WERI-Rb-1 (cell line): ENCODE data around the gene NF1.
"Not testable (repeated sequence)": the region's sequence is repeated elsewhere in the genome, so short reads cannot be mapped to it uniquely, and the experiment has no call there.

ENCODE experiments used
- DNase-seq: peaks from one replicate; pipeline ENCODE4 v3.0.0-alpha.2; 2020
- H3K27ac ChIP-seq: fragments of 250-450 bp; sonication (Bioruptor Pico); 2 replicates; pipeline ENCODE4 v1.5.1; 2020; ENCODE audit warnings: mild to moderate bottlenecking, moderate library complexity
- H3K27me3 ChIP-seq: fragments of 250-450 bp; sonication (Bioruptor Pico); 2 replicates; pipeline ENCODE4 v1.5.1; 2021; ENCODE audit warnings: mild to moderate bottlenecking, low read depth, moderate library complexity; ENCODE audit not compliant: insufficient read depth, severe bottlenecking
- H3K36me3 ChIP-seq: fragments of 250-450 bp; sonication (Bioruptor Pico); 2 replicates; pipeline ENCODE4 v1.5.1; 2020; ENCODE audit warnings: mild to moderate bottlenecking, moderate library complexity
- H3K4me3 ChIP-seq: 2 replicates; pipeline ENCODE4 v1.5.1; 2011; ENCODE audit warnings: low read depth, mild to moderate bottlenecking, control low read depth, low read length
- H3K9me3 ChIP-seq: fragments of 250-450 bp; sonication (Bioruptor Pico); 2 replicates; pipeline ENCODE4 v1.5.1; 2021; ENCODE audit warnings: mild to moderate bottlenecking, moderate library complexity; ENCODE audit not compliant: severe bottlenecking
- TF ChIP-seq, protein P1 (sequence below): IDR thresholded peaks from 2 replicates; pipeline ENCODE4 v1.5.1; 2011; ENCODE audit warnings: low read depth, mild to moderate bottlenecking, control low read depth, inconsistent platforms, low read length

Gene NF1

DNA sequence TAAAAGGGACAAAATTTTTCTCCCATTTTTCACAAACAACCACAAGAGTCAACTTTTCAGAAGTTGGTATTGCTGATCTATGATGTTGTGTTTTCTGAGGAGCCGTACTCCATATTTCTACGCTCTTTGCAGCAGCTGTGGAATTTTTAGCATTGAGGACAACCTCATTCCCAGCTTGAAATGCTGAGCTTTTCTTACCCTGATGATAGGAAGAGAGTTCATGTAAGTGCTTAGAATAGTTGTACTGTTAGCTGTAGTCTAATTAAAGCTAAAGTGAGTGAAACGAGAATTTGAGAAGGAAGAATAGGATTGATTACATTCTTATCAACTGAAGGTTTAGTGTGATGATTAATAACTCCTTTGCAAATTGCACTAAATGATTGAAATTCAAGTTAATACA is 72.3 kb downstream of the NF1 start:
- no peaks in the 10 kb centered on the region for H3K27me3 ChIP-seq
- no peaks in the 10 kb centered on the region for H3K9me3 ChIP-seq
- DNase-seq: no peak
- H3K27ac ChIP-seq: no peak overlapping the region
- no peaks in the 10 kb centered on the region; the same call in none of the 2 replicates for H3K36me3 ChIP-seq
- H3K4me3 ChIP-seq: no peak overlapping the region
- TF ChIP-seq, protein P1, sequence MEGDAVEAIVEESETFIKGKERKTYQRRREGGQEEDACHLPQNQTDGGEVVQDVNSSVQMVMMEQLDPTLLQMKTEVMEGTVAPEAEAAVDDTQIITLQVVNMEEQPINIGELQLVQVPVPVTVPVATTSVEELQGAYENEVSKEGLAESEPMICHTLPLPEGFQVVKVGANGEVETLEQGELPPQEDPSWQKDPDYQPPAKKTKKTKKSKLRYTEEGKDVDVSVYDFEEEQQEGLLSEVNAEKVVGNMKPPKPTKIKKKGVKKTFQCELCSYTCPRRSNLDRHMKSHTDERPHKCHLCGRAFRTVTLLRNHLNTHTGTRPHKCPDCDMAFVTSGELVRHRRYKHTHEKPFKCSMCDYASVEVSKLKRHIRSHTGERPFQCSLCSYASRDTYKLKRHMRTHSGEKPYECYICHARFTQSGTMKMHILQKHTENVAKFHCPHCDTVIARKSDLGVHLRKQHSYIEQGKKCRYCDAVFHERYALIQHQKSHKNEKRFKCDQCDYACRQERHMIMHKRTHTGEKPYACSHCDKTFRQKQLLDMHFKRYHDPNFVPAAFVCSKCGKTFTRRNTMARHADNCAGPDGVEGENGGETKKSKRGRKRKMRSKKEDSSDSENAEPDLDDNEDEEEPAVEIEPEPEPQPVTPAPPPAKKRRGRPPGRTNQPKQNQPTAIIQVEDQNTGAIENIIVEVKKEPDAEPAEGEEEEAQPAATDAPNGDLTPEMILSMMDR: no peak

DNA sequence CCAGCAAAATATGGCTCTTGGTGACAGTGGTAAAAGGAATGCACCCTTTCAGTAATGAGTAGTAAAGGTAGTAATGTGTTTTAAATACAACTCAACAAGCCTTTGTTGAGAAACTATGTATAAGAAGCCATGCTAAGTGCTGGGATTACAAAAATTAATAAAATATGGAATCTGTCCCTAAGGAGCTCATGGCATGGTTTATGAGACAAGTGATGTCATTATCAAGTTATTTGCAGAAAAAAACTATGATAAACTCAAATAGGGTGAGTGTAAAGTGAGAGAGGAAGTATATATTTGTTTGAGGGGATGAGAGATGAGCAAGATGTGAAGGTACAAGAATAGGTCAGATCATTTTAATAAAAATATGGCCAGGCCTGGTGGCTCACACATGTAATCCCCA is 76.9 kb downstream of the NF1 start:
- Histone ChIP-seq H3K36me3 (no peaks in the 10 kb centered on the region), H3K4me3 (no peak overlapping the region), H3K27me3 (no peaks in the 10 kb centered on the region), H3K9me3 (no peaks in the 10 kb centered on the region), H3K27ac (no peak overlapping the region)
- TF ChIP-seq, protein P1: no peak
- DNase-seq: no peak

DNA sequence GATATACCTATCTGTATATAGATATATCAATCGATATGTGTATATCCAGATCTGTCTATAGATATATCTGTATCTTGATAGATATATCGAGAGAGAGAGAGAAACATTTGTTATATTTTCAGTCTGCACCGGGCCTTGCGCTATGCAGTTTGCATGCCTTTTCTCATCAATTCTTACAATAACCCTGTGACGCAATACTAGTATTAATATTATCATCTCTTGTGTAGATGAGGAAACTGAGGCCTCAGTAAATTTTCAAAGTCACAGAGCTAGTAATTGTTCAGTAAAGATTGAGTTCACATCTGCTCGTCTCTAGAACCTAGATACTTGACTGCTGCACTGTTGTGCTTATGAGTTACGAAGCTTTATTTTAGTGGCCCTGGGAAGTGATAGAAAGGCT is 77.6 kb downstream of the NF1 start:
- DNase-seq: no peak
- Histone ChIP-seq H3K36me3 (no peaks in the 10 kb centered on the region; the same call in 1 of the 2 replicates), H3K9me3 (no peaks in the 10 kb centered on the region), H3K27me3 (no peaks in the 10 kb centered on the region), H3K4me3 (no peak overlapping the region), H3K27ac (no peak overlapping the region)
- TF ChIP-seq, protein P1: no peak

DNA sequence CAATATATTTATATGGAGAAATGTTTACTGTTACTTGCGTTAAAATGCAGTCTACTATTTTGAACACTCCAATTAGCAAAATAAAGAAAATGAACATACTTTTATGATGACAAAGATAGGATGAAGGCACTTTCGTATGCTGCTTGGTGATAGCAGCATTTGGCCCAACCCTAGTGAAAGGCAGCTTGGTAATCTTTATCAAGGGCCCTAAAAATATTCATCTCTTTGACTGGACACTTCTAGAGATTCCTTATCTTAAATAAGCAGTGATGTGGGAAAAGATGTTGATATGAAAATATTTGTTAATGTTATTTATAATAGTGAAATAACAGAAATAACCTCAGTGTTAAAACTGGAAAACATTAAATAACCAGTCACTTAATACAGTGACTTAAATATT is 79.4 kb downstream of the NF1 start:
- no peaks in the 10 kb centered on the region for H3K27me3 ChIP-seq

DNA sequence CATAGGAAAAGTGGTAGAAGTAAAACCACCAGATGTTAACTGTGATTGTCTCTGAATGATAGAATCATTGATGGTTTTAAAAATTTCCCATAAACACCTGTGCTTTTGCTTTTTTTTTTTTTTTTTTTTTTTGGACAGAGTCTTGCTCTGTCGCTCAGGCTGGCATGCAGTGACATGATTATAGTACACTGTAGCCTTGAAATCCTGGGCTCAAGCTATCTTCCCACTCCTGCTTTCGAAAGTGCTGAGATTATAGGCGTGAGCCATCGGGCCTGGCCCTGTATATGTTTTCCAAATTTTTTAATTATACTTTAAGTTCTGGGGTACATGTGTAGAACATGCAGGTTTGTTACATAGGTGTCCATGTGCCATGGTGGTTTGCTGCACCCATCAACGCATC is 80.5 kb downstream of the NF1 start:
- TF ChIP-seq, protein P1: no peak
- no peaks in the 10 kb centered on the region; the same call in 1 of the 2 replicates for H3K36me3 ChIP-seq
- H3K4me3 ChIP-seq: no peak overlapping the region
- H3K27ac ChIP-seq: no peak overlapping the region
- H3K27me3 ChIP-seq: no peaks in the 10 kb centered on the region
- DNase-seq: no peak
- H3K9me3 ChIP-seq: no peaks in the 10 kb centered on the region

More for the DNA sequence above, 79.4 kb downstream of the NF1 start:
- H3K9me3 ChIP-seq: no peaks in the 10 kb centered on the region
- DNase-seq: no peak
- H3K27ac ChIP-seq: no peak overlapping the region
- TF ChIP-seq, protein P1: no peak
- H3K4me3 ChIP-seq: no peak overlapping the region
- no peaks in the 10 kb centered on the region; the same call in 1 of the 2 replicates for H3K36me3 ChIP-seq

DNA sequence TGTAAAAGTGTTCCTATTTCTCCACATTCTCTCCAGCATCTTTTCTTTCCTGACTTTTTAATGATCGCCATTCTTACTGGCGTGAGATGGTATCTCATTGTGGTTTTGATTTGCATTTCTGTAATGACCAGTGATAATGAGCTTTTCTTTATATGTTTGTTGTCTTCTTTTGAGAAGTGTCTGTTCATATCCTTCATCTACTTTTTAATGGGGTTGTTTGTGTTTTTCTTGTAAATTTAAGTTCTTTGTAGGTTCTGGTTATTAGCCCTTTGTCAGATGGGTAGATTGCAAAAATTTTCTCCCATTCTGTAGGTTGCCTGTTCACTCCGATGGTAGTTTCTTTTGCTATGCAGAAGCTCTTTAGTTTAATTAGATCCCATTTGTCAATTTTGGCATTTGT is 81.4 kb downstream of the NF1 start:
- not testable (repeated sequence) for H3K27ac ChIP-seq, H3K9me3 ChIP-seq, H3K4me3 ChIP-seq, H3K36me3 ChIP-seq, H3K27me3 ChIP-seq, DNase-seq

DNA sequence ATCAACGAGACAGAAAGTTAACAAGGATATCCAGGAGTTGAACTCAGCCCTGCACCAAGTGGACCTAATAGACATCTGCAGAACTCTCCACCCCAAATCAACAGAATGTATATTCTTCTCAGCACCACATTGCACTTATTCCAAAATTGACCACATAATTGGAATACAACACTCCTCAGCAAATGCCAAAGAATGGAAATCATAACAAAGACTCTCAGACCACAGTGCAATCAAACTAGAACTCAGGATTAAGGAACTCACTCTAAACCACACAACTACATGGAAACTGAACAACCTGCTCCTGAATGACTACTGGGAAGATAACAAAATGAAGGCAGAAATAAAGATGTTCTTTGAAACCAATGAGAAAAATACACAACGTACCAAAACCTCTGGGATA is 84.2 kb downstream of the NF1 start:
- not testable (repeated sequence) for DNase-seq, H3K27ac ChIP-seq, H3K4me3 ChIP-seq, H3K27me3 ChIP-seq, H3K9me3 ChIP-seq
- peaks cover 22% of the 10 kb centered on the region for H3K36me3 ChIP-seq
